Placental pericyte (primary cell): ENCODE results near the gene BCL11A. TPM values are rescaled to one million over a fixed set of nuclear protein-coding genes. Genes with fewer than 3 reads are reported as not detected.

Experiments
- total RNA-seq: library from RNA; depleted of rRNA; stranded (reverse); fragments of >200 nt; gene quantifications from 2 replicates; pipeline ENCODE4 v1.2.3, GENCODE V29; 2012

The BCL11A gene
- total RNA-seq: 0.88 and 1.6 TPM in 2 replicates

GRCh38 chr2:60553495-60554073 lies at the start of gene BCL11A:
TSS of gene BCL11A (minus strand) at chr2:60553654. CDS start at chr2:60553270, 384 bp downstream.

Other genes with a start within 250 kb of the BCL11A start
- gene PAPOLG, start 202.6 kb upstream of the BCL11A start, total RNA-seq: 8.3 and 16.0 TPM in 2 replicates